Activated T-helper 9 cell treated with anti-CD3 and anti-CD28 coated beads, Interleukin-2, amount 50 U/mL, for 16 hours (primary cell): ENCODE data around the gene PPP3CB.

ENCODE experiments used
- DNase-seq: peaks from one replicate; pipeline ENCODE4 v3.0.0-alpha.2; 2020; ENCODE audit warnings: low read depth

The PPP3CB gene

GRCh38 chr10:73480158-73480557 lies 15.7 kb downstream of the PPP3CB start:
- no peak for DNase-seq

DNA sequence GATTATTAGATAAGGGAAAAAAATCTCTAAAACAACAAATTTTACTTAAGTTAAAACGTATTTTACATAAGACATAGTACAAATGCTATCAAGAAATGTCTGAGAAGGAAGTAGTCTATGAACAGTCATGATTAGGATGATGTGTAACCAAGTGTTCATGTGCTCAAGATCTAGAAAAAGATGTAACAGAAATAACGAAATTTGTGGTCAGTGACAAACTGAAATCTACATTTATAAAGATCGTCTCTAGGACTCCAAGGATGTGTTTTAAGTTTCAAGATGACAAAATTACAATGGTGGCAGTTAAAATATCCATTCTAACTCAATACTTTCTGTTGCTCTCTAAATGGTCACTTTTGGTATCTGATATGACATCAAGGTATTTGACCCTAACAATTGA lies 17.2 kb downstream of the PPP3CB start:
- DNase-seq = no peak

DNA sequence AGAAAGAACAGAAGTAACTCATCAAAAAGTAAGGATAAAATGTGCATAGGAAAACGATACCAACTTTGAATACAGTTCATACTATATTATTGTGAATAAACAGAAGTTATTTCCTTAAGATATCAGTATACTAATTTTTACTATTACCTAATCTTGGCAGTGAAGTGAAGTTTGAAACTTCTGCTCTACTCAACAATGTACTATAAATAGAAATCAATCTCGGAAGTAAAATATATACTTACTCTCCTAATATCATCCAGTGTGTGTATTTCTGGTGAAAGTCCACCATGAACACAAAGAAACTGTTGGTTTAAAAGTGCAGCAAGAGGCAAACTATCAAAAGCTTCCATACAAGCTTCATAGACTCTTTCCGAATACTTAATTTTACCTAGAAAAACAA lies 24.6 kb downstream of the PPP3CB start:
- DNase-seq = no peak

DNA sequence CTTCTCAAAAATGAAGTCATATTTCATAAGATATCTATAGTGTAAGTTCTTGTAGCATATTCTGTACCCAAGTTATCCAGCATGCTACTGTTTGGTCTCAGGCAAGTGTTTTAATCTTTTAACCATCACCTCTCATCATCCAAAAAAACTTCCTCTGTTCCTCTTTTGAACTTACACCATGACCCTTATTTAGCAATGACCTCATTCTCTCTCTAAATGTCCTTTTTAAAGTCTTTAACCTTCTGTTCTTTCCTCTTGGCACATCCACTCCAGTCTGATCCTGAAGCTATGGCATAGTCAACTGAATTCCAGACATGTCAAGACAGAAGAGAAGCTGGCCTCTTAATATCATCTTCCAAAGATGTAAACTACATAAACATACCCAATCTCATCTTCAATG lies 26.2 kb downstream of the PPP3CB start:
- DNase-seq = no peak

- no peak for DNase-seq
Measured at GRCh38 chr10:73467206-73467605, 28.6 kb downstream of the PPP3CB start.

GRCh38 chr10:73465978-73466726 lies 29.7 kb downstream of the PPP3CB start:
- no peak for DNase-seq

GRCh38 chr10:73460897-73461296 lies 34.9 kb downstream of the PPP3CB start:
- DNase-seq = no peak

DNA sequence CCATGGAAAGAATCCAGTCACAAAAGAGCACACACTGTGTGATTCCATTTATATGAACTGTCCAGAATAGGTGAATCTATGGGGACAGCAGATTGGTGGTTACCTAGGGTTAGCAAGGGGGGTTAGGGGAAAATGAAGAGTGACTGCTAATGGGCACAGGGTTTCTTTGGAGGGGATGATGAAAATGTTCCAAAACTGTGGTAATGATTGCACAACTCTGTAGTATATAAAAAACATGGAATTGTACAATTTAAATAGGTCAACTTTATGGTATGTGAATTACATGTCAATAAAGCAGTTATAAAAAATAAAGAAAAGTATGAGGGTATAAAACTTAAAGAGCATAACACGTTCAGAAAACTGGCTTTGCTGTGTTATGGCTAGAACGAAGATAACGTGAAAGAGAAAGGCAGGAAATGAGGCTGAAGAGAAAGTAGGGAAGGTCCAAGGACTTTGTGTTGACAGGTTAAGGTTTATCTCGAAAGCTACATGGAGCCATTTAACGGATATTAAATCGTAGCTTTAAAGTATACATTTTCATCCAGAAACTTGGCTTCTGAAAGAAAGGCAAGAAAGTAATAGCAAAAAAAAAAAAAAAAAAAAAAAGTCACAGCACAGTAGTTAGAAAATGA lies 36.0 kb downstream of the PPP3CB start:
- no peak for DNase-seq

GRCh38 chr10:73456187-73456890 lies 39.5 kb downstream of the PPP3CB start:
- DNase-seq = no peak

DNA sequence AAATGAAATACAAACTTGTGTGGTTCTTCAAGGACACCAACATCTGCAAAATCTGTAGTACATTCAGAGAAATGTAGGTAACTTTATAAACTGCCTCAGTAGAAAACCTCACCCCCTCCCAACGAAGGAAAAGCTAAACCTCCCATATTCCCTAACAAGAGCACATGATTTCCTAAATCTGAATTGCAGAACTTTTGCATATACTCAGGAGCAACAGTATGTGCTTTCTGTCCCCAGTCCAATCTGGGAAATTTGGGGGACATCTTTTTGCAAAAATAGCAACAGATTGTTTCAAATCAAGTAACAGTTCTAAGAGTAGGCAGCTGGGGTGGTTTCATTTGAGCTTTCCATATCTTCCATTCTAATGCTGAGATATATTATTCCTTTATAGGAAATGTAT lies 46.7 kb downstream of the PPP3CB start:
- DNase-seq = no peak

DNA sequence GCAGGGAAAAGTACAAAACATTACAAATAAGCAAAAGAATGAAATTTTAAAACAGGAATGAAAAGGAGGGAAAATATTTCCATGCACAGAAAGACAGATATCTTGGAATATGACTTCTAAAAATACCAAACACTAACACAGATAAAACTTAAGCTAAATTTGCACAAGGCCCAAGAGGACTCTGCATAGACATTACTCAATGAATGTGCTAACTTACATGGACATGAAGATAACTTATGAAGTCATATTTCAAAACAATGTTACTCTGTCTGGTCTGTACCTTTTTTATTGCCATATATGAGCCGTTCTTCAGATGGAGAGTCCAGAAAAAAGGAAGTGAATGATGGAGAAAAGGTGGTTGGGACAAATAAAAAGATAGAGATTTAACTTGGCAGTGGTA lies 47.4 kb downstream of the PPP3CB start:
- no peak for DNase-seq

DNA sequence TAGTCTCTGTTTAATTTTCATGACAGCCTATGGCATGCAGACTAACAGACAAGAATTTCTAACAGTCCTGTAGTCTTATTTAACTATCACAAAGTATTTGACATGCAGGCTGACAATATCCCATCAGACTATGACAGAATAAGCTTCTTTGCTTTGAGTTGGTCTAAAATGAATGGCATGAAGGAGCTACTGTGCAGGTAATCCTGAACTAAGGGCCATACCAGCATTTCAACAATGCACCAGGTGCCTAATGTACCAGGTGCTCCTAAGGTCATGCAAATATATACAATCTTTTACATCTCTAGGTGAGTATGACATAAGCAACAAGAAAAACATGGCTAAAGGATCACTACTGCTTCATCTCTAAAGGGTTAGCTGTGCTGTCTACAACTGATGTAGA lies 48.9 kb downstream of the PPP3CB start:
- DNase-seq = no peak

- no peak for DNase-seq
Measured at GRCh38 chr10:73444457-73444856, 51.4 kb downstream of the PPP3CB start.

DNA sequence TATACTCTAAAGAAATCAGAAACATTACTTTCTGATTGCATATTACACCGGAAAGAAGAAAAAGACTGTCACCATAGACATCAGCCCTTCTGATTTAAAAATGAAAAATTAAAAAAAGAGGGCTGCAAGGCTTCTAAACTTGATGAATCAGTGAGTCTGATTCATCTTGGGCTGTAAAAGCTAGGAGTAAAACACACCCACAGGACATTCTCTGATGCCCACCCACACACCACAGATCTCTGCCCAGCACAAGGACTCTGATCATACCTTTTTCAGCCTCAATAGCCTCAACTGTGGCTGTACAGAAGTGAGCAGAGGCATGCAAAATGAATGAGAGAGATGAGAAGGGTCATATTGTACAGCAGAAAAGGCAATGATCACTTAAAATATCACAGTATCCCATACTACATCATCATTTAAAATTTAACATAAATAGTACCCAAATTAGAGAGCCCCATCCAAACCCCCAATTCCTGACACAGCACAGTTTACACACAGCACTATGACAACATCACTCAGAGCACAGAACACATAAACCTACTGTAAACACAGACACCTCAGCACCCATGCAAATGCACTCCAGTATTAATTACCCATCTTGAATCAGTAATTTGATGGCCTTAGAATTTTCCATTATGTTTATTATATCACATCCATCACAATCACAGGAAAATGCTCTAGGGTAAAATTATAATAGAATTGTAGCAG lies 56.1 kb downstream of the PPP3CB start:
- no peak for DNase-seq

GRCh38 chr10:73439055-73439454 lies 56.8 kb downstream of the PPP3CB start:
- DNase-seq = no peak

GRCh38 chr10:73433538-73433867 lies 62.3 kb downstream of the PPP3CB start, which contains the start of gene MSS51:
TSS of gene MSS51 (minus strand) at chr10:73433561. CDS start at chr10:73428284, 5,277 bp downstream.
- DNase-seq = no peak

GRCh38 chr10:73432646-73433537 lies 62.9 kb downstream of the PPP3CB start:
- DNase-seq = no peak

DNA sequence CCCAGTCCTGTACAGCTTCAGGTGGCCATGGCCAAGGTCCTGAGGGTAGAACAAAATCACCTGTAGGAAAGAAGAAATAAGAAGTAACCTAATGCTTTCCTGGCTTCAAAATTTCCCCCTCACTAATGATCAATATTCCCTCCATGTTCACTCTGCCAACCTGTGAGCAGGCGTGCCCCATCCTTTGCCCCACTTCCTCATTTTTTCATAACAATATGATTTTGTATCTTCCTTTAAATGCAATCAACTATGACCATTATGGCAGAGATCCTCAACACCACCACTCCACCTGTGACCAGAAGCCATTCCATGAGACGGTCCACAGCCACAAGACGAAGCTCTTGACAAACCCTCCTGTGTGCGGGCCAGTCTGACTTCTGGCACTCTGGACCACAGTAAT lies 69.5 kb downstream of the PPP3CB start:
- no peak for DNase-seq

DNA sequence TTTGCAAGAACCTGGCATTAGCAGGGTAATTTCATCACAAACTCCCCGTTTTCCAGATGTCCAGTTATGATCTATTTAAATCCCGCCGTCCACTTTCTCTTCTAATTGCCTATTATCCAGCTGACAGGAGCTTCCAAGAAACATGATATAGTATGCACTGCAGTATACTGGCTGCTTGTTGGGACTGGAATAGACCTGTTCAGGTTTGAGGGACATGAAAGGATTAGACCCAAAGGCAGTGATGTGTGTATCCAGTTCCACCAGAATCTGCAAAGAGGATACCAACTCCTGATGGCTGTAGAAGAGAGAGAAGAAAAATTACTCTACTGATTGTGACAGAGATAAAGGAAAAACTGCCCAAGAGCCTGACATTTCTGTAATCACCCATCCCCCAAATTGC lies 71.3 kb downstream of the PPP3CB start:
- no peak for DNase-seq

DNA sequence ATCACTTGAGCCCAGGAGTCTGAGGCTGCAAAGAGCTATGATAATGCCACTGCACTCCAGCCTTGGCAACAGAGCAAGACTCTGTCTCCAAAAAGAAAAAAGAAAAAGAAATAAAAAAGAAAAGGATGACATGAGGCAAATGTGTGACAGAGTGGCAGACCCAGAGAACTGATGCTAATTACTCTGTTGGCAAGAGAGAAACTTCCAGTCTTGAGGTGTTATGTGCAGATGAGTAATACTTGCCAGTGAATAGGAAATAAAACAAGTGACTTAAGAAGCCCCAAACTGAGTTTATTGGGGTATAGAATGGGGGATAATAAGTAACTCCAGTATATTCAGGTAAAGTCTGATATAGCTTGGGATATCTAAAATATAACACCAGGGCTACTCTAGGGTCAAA lies 72.5 kb downstream of the PPP3CB start:
- DNase-seq = no peak

- no peak for DNase-seq
Measured at GRCh38 chr10:73416571-73416970, 79.3 kb downstream of the PPP3CB start.
